ENCODE data around the gene IGDCC3.

The IGDCC3 gene

DNA sequence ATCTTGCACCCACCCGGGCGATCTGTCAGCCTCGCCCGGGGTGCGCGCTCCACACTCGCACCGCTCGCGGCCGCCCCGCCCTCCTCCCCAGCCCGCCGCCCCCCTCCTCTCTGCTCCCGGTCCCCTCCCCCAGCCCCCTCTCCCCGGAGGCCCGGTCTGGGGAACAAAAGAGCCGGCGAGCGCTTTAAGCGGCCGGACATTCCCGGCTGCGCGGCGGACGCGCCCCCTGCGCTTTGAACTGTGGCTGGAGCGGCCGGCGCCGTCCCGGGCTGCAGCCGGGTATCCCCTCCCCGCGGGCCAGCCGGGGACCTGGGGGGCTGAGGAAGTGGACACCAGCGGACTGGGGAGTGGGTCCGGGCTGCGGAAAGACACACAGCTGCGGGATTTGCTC, at the start of gene IGDCC3:
TSS of gene IGDCC3 (minus strand) at position 27 of the 391 bp plus-strand sequence. CDS start 214 bp downstream, outside the sequence.
- no peak for DNase-seq

DNA sequence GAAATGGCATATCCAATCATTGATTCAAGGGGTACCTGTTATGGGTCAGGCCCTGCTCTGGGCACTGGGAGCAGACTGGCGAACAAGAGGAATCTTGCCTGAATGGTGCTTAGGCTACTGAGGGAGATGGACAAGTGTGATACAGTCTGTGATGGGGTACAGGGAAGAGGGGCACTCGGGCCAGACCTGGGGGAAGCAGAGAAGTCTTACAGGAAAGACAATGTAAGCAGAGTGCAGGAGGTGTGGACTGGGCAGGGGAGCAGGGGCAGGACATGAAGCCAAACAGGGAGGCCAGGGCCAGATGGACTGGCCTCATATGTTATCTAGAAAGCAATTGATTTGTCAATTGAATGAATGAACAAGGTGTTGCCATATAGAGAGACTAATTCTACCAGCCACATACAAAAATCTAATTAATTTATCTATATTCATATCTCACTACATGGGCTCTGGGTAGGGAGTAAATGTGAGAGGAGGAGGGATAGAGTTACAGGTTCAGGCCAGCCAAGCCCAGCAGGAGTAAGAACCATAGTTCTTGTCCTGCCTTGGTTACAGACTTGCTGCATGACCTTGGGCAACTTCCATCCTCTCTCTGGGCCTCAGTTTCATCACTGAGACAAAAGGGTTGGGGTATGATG, 48.5 kb upstream of the IGDCC3 start:
- no peak for DNase-seq

DNA sequence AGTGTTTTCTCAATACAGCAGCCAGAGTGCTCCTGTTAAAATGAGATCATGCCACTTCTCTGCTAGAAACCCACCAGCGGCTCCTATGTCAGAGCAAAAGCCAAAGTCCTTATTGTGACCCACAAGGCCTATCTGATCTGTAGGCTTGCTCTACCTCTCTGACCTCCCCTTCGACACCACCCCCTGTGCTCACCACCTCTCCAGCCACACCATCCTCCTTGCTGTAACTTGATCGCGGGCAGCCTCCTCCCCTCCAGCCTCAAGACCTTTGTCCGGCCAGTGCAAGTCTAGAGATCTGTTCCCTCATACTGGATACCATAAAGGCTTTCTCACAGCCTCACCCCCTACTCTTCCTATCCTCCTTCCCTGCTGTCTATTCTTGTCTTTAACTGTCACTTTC, 46.9 kb upstream of the IGDCC3 start:
- DNase-seq: no peak

DNA sequence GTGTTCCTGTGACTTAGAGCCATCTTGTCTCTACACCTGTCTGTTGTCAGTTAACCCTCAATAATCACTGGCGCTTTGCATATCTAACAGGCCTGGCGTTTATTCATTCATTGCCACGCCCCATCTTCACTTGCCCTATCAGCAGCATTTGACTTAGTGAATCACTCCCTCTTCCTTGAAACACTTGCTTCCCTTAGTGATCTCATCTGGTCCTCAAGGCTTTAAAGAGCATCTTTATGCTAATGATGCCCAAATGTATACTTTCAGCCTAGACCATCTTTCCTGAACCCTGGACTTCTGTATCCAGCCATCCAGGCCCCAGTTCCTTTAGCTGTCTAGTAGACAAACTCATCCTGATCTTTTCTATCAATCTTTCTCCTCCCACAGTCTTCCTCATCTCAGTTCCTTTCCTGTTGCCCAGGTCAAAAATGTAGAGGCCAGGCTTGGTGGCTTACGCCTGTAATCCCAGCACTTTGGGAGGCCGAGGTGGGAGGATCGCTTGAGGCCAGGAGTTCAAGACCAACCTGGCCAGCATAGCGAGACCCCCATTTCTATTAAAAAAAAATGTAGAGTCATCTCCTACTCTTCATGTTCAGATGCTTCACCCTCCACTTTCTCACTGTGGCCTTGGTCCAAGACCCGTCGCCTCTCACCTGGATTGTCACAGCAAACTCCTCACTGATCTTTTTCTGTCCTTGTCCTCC, 46.3 kb upstream of the IGDCC3 start:
- DNase-seq: no peak

DNA sequence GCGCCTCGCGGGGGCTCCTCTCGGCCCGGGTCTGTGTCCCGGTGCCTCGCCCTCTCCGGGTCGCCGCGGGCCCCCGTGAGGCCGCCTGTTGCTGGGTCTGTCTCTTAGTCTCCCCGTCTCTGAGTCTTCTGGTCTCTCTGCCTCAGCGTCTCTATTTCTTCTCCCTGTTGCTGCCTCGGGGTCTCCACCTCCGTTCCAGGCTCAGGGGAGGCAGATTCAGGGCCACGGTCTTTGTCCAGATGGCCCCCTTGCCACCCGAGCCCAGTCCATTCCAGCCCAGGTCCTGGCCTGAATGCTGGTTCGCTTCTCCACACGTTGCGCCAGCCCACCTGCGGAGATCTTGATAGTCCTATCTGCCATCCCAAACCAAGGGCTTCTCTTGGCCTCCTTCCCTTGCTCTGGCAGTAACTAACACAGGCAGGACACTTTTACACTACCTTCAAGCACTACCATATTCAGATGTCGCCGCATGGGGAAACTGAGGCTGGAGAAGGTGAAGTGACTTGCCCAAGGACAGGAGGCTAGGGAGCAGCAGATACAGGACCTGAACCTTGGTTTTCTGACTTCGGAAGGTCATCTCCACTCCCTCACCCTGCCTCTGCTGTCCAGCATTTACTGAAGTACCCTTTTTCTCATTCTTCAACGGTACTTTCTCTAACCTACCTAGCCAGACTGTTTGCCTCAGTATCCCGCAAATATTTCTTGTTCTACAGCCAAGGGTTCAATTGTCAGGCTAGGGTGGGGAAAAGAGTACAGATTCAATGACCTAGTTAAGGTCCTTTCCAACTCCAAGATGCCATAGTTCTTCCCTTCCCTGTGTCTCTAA, 45.6 kb upstream of the IGDCC3 start:
- no peak for DNase-seq

DNA sequence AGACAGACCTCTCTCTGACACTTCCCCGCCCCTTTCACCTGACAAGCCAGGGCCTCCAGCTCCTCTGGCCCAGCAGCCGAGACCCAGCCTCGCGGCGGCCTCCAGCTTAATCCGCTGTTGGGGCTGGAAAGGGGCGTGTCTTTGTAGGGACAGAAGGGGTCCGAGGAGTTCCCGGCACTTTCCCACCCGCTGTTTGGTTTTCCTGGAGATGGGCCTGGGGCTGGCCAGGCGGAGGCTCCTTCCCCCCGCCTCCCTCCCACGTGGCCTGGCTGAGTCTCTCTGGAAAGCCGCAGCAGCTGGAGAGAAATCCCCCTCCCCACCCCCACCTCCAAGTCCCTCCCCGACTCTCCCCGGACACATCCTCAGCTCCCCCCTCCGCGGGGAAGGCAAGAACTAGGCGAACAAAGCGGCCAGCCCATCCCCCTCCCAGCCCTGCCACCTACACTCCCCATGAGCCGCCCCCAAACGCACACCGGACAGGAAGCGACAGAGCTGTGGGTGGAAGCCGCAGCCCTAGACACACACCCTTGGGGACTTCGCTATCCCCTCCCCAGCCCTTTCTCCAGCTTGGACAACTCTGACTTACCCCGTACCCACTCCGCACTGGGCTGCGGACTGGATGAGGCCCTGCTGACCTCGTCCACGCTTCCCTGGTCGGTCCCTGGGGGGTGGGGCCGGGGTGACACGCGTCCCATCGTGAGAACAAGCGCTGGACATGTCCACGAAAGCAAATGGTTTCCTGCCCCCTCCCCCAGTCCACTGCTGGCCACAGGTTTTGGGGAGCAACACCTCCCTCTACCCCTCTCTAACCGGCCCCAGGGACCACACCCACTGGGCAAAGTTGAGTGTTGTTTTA, 43.8 kb upstream of the IGDCC3 start:
- no peak for DNase-seq

DNA sequence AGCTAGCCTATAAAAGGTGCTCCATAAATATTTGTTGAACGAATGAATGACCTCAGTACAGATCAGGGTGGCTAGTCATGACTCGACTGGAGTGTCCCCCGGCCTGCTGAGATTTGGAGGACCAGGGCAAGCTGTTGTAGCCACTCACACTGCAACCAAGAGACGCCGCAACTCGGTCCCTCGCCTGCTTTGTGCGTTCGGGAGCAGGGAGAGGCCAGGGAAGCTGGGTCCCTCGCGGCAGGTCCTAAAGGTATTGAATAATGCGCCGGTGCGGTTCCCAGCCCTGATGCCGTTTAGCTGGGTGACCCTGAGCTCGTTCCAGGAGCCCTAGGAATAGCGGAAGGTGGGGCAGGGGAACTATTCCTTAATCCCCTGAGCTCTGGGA, 43.2 kb upstream of the IGDCC3 start:
- no peak for DNase-seq

DNA sequence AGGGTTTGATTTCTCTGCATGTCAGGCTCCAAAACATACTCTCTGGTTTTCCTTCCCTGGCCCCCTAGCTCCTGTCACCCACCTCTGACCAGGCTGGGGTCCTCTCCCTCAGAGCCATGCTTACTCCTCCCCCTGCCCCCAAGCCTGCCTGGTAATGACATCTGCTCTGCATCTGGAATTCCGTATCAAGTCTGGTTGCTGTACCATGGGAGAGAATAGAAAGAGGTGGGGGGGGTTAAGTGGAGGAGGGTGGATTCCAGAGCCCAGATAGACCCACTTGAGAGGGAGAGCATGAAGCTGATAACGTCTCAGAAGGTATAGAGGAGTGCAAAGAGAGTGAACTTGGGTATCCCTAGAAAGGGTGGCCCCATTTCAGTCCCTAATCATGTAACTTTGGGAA, 40.8 kb upstream of the IGDCC3 start:
- no peak for DNase-seq

DNA sequence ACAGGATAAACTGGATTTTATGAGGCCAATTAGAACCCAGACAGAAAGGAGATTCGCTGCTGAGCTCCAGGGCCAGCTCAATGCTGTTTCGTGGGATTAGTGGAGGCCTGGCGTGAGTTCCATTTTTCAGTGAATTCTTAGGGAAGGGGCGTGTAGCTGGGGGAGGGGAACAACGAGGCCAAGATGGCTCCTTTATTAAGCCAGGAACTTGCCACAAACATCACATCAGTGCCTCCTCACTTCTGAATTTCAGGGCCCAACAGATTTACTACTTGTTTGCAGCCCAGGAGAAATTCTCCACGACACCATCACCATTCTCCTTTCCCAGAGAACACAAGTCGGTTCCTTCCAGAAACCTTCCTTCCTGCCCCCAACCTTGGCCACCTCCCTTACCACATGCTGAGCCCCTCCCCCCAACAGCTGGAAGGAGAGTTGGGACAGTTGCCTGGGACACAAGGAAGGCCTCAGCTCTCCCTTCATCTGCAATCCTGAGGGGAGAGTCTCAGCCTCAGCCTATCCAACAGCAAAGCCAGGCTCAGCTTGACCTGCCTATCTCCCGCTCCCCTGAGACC, 39.1 kb upstream of the IGDCC3 start:
- DNase-seq: no peak

DNA sequence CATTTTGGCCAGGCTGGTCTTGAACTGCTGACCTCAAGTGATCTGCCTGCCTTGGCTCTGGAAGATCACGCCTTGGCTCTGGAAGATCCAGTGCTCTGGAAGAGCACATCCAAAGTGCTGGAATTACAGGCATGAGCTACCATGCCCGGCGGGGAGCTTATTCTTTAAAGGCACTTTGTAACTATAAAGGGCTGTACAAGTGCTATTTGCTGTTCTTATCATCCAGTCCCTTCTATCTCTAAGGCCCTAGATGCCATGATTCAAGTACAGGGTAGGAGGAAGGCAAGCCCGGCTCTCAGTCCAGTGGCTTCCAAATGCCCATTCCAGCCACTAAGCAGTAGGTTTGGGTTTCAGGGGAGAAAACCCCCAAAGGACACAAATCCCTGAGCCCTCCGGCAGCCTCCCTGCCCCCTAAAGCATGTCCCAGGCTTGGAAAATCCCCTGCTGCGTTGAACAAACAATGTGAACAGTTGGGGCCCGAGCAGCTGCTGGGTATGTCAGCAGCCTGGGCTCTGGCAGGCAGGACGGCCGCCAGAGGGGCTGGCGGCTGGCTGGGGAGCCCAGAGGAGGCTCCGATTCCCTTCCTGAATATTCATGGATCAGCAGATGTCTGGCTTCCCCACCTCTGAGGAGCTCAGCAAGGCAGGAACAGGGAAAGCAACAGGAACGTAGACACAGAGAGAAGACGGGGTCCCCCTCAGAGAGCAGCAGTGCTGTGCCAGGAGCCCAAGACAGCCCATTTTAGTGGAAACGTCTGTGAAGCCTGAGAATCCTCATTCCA, 37.2 kb upstream of the IGDCC3 start:
- DNase-seq: no peak

DNA sequence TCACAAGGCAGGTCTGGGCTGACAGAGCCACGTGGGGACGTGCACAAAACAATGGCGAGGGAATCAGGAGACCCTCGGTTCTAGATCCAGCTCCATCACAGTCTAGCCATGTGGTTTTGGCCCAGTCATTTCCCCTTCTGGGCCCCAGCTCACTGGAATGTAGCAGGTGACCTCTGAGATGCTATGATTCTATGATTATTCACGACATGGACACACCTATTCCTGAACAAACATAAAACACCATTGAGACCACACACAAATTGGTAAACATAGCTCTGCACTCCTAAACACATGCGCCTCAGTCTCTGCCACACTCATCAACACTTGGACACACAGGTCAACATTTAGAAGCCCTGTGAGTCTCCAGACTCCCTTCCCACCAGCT, 36.0 kb upstream of the IGDCC3 start:
- no peak for DNase-seq

DNA sequence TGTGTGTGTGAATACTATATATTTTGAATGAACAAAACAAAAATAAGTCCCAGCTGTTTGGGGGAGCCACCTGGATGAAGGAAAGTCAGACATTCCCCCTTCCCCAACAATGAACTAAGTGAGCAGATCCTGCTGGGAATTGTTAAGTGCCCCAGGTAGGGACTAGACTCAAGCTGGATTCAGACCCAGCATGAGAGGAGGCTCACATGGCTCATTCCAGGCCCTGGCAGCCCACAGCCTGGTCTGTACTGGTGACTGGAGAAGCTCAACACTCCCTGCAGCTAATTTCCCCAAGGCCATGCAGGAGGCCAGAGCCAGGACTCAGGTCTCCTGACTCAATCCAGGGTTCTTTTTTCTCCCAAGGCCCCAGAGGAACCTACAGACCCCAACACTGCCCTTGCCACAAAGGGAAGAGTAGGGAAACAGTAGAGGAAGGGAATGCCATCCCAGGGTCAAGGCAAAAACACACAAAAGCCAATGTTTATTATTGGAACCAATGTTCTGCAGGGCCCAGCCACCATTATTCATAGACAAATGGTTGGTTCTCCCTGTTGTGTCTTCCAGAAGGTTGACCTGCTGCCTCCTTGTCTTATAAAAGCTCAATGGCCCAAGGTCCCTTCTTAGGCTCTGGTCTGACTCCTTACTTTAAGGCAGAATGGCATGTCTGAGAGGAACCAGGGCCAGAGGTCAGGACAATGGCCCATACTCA, 35.4 kb upstream of the IGDCC3 start:
- DNase-seq: no peak

DNA sequence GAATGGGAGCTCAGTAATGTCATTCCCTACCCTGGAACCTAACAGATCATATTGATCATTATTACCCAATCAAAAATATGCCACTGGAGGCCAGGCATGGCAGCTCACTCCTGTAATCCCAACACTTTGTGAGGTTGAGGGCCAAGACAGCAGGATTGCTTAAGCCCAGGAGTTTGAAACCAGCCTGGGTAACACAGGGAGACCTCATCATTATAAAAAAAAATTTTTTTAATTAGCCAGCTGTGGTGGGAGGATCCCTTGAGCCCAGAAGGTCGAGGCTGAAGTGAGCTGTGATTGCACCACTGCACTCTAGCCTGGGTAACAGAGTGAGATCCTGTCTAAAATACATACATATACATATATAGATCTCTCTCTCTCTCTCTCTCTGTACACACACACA, 34.8 kb upstream of the IGDCC3 start:
- no peak for DNase-seq

DNA sequence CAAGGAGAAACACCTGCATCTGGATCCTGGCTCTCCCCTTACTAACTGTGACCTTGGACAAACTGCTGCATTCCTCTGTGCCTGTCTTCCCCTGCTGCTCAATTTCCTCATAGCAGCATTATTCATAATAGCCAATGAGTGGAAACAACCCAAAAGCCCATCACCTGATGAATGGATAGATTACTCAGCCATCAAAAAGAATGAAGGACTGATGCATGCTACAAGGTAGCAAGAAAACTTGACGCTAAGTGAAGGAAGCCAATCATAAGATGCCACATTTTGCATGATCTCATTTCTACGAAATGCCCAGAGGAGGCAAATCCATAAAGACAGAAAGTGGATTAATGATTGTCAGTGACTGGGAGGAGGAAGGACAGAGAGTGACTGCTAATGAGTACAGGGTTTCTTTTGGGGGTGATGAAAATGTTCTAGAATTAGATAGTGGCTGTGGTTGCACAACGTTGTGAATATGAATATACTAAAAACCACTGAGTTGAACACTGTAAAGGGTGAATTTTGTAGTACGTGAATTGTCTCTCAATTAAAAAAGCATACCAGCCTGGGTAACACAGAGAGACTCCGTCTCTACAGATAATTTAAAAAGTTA, 33.8 kb upstream of the IGDCC3 start:
- DNase-seq: no peak

DNA sequence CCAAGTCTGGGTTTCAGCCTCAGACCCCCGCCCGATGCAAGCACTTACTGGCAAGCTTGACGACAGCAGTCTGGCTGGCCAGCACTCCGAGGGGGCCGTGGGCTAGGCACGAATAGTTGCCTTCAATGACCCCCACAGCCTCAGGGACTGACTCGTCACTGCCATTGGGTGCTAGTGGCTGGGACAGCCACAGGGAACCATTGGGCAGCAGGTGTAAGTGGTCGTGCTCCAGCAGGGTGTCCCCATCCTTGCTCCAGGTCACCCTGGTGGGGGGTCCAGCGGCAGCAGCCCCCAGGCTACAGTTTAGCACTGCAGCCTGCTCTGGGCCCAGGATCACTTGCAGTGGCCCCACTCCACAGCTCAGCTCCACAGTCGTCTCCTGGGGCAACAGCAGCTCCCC, 33.2 kb upstream of the IGDCC3 start:
- no peak for DNase-seq

DNA sequence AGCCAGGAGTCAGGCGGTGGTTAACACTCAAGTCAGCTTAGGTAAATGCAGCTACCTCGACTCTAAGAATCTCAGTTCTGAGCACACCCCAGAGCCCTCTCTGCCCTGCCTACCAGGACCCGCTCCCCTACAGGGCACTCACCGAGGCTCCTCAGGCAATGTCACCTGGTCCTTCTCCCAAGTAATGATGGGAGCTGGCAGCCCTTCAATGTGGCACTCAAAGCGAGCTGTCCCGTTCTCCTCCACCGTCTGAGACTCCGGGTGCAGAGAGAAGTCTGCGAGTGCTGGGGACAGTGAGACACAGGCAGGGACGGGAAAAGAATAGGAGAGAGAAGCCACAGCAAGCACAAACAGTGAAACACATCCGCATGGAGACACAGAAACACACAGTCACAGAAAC, 32.2 kb upstream of the IGDCC3 start:
- no peak for DNase-seq

DNA sequence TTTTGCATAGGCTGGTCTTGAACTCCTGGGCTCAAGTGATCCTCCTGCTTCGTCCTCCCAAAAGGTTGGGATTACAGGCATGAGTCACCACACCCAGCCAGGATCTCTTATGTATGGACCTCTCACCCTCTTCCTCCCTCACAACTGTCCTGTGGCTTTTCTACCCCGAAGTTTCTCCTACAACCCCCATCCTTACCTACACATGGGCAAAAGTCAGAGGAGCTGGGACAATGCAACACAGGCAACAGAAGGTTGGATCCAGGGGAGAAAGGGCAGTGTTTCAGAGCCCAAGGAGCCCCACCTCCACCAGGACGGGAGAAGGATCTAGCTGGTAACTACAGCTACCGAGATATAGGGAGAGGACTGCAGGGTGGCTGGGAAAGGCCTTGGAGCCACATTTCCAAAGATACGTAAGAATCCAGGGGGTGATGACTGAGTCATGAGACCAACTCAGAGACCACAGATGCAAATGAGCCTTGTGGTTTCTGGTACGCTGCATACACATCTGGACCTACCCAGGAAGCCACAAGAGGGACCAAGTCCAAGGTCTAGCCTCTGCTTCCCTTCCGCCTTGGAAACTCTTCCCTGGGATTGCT, 31.3 kb upstream of the IGDCC3 start:
- DNase-seq: no peak

DNA sequence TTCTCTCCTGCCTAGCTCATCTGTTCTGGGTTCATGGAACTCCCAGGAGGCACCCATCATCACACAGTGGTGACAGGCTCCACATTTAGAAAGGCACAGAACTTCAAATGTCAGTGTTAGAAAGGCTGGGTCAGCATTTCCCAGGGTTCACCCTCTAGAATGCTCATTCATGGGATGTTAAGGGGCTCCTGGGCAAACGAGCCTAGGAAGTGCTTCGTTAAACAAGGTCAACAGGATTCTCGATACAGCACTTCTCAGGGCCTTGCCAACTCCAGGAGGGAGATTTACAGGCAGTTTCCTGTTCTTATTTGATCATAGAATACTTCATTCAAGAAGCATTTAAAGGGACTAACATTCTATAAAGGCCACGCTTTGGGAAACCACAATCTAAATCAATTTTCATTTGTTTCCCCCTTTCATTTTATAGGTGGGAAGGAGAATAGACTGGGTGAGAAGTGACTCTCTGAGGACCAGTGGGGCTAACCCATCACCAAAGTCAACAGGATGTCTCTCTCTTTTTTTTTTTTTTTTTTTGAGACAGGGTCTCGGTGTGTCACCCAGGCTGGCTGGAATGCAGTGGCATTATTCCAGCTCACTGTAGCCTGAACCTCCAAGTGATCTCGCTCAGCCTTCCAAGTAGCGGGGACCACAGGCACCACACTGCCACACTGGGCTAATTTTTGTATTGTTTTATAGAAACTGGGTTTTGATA, 30.7 kb upstream of the IGDCC3 start:
- DNase-seq: no peak

DNA sequence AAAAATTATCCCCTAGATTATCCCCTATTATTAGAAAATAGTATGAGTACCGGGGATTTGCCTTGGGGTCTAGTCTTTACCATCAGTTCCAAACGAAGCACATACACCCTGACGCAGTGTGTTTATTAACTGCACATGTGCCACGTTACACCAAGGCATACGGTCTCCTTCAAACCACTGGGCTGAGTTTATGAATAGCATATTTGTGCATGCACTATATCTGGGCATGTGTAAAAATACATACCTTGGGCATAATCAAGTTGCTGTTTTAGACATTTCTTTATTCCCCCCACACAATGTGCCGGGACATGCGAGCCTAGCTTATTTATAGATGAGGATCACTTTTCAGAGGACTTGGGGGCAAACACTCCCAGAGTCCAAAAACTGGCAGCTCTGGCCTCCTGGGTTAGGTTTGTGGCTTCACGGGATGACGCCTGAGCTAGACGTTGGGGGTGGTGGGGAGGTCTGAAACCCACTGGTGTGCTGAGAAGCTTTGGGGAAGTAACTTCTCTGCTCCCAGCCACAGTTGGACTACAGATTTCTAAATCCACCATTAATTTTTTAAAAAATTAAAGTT, 28.7 kb upstream of the IGDCC3 start:
- DNase-seq: no peak

All from activated CD4-positive, alpha-beta T cell treated with anti-CD3 and anti-CD28 coated beads, Interleukin-10, Interleukin-2, amounts not matched to agents 100 ng/mL and 50 ng/mL, durations not matched to agents 16 hours and 8 hours (primary cell).